GM21423 (cell line): ENCODE measurements around the gene CSNK1D.
A peak's percentile ranks its signal among the peaks of the same experiment; 100 is the strongest.
"Not testable (repeated sequence)": the region's sequence is repeated elsewhere in the genome, so short reads cannot be mapped to it uniquely, and the experiment has no call there.

Source experiments
- ATAC-seq: cut with Tn5 transposase; IDR thresholded peaks from one replicate; pipeline ENCODE4 v1.9.1; 2021; ENCODE audit warnings: mild to moderate bottlenecking, moderate library complexity; ENCODE audit not compliant: unreplicated experiment

The CSNK1D gene

DNA sequence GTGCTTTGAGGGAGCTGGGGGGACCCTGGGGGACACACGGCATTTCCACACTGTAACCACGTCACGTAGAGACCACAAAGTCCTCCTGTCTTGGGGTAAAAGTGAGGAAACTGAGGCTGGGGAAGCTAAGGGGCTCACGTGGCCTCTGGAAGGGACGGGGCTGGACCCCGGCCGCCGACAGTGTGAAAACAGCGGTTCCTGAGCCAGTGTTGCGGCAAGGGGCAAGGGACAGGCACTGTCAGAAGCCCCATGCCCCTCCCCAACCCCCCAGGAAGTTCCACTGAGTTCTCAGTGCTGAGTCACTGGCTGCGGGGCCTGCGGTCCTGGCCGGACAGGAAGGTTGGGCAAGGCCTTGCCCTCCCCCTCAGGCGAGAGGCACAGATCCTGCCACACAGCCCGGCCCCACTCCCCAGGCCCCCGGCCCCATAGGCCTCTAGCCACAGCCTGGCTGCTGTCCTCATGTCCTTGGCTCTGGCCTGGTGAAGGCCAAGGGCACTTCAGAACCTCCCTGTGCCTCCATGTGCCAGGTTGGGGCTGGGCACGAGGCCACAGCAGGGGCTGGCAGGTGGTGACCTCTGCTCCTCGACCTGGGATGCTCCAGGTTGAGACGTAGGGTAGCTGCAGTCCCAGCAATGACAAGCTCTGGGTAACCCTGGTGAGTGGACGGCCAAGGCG is 55.8 kb downstream of the CSNK1D start:
- no peak for ATAC-seq

DNA sequence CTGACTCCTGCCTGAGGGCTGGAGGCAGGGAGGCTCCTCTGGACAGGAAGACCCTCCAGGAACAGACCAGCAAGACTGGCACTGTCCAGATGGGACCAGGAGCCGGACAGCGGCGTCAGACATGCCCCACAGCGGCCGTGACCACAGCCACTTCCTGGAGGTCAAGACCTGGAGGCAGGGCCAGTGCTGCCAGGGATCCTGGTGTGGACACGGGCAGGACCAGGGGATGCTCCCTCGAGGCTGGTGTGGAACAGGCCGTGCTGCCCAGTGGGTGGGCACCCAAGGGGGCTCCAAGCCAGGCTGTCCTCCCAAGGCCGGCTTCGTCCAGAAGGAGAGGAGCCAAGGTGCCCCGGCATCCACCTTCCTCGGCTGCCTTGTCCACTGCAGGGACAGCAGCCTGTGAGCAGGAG is 56.4 kb downstream of the CSNK1D start:
- ATAC-seq: no peak

DNA sequence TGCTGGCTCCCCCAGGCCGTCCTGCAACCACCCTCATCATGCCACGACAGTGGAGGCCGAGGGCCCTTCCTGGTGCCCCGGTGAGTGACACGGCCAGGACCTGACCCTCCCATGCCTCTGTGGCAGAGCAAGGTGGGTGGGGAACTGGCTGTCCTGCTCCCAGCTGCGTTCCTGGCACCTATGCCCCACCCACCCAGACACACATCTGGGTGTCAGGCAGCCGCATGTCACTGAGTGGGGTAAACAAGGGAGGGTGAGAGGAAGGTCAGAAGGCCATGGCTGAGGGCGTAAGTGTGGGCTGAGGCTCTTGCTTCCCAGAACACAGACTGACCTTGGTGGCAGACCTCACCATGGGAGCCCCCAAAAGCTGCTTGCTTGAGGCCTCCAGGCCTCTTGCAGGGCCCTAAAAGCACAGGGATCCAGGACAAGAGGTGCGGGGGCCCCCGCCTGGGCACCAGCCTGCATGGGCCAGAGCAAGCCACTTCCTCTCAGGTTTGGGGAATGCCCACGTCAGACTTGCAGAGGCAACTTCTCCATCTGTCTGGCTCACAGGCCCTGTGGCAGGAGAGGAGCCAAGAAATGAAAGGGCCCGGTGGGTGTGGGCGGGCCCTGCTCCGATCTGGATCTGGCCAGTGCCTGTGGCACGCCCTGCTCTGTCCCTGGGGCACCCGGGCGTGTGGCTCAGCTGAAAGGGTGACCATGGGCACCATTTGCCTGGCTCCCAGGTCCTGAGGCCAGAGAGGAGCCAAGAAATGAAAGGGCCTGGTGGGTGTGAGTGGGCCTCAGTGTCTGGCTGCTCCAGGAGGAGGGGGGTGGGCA is 57.0 kb downstream of the CSNK1D start:
- ATAC-seq: peak; percentile 37

DNA sequence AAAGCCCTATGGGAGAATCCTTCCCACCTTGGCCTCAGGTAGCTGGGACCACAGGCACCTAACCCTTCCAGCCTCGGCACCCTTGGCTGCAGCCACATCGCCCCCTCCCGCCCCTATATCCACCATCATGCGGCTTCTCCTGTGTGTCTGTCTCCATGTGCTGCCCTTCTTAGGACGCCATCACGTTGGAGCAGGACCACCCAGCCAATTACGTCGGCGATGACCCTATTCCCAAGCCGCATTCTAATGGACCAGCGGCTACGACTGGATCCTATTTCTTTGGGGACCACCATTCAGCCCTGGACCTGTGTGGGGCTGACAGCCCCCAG is 57.6 kb downstream of the CSNK1D start:
- no peak for ATAC-seq

DNA sequence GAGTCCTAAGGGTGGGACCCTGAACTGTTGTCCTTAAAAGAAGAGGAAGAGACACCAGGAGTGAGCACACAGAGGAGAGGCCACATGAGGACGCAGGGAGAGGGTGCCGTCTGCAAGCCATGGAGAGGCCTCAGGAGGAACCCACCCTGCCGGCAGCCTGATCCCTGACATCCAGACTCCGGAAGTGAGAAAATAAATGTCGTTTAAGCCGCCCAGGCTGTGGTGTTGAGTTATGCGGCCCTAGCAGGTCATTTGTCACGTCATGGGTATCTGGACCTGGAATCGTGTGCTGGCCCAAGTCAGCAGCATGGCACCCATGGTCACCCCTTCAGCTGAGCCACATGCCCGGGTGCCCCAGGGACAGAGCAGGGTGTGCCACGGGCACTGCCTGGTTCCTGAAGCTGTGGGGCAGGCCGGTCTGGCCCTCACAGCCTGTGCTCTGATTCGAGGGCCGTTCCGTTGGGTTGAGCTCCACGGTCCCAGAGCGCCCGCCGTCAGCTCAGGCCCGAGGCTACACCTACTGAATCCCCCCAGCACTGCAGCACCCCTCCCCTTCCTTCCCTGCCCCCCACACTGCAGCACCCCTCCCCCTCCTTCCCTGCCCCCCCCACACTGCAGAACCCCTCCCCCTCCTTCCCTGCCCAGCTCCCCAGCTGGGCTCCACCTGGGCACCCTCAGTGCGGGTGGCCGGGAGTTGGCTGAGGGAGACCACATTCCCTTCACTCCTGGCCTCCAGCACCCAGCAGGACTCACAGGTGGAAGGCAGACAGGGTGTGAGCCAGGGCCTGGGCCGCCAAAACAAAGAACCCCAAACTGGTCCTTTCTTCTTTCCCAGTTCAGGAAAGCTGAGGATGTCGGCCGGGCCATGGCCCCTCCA is 58.2 kb downstream of the CSNK1D start:
- ATAC-seq: no peak

DNA sequence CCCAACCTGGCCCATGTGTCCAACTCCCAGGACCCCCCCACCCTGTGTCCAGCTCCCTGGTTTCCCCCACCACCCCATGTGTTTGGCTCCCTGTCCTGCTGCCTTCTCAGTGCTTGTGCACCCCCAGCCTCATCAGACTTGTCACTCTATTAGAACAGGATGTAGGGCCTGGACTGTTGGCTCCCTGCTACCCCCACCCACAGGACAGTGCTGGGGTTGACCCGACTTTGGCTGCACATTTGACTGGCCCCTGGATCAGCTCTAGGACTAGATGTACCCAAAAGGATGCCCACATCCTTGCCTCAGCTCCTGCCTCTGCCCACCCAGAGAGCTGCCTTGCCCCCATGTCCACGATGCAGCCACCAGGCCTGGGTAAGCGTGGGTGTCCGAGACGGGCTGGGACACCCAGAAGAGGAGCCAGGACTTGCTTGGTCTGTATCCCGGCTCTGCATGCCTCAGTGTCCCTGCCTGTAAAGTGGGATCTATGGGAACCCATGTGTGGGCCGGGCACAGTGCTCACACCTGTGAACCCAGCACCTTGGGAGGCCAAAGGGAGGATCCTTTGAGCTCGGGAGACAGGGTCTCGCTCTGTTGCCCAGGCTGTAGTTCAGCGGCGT is 59.4 kb downstream of the CSNK1D start:
- no peak for ATAC-seq

- ATAC-seq: no peak
Observed at GRCh38 chr17:82213251-82214011, 60.1 kb downstream of the CSNK1D start.

DNA sequence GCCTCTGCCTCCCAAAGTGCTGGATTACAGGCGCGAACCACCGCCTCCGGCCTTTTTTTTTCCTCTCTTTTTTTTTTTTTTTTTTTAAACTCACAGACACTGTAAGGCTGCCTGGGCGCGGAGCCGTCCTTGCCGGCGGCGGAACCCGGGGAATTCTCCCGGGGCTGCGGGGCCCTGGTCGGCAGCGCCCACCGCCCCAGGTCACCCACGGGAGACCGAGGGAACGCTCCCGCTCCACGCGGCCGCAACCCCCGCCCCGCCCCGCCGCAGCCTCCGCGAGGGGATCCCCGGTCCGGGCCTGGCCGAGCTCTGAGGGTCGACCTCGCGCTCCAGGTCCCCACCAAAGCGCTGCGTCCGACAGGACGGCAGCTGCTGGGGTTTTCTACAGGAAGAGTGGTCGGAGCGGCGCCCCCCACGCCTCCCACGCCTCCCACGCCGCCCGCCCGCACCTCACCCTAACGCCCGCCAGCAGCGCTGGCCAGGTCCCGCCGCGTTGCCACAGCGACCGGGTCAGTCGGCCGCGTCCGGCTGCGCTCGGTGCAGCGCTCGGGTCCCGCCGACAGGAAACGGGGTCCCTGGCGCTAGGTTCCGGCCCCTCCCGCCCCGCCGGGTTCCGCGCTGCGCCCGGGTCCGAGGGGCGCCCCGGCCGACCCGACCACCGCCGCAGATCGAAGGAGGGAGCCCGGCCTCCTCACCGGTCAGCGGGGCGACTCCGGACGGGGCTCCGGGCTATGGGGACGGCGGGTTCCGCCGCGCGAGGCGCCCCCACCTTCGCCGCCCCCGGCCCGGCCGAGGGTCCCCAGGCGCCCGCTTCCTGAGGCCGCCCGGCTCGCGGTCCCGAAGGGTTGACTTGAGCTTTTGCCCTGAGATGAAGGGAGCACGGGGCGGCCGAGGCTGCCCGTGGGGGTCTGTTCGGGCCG is 60.9 kb downstream of the CSNK1D start, which contains the start of gene CCDC57:
Gene CCDC57, minus strand, starts transcription at position 512 of the 920 bp plus-strand sequence. CDS start 10,898 bp downstream, outside the sequence.
- ATAC-seq: peak; percentile 61

- not testable (repeated sequence) for ATAC-seq
Observed at GRCh38 chr17:82210655-82211054, 62.8 kb downstream of the CSNK1D start.

- ATAC-seq: peak; percentile 70
Observed at GRCh38 chr17:82205720-82206508, 67.6 kb downstream of the CSNK1D start.

DNA sequence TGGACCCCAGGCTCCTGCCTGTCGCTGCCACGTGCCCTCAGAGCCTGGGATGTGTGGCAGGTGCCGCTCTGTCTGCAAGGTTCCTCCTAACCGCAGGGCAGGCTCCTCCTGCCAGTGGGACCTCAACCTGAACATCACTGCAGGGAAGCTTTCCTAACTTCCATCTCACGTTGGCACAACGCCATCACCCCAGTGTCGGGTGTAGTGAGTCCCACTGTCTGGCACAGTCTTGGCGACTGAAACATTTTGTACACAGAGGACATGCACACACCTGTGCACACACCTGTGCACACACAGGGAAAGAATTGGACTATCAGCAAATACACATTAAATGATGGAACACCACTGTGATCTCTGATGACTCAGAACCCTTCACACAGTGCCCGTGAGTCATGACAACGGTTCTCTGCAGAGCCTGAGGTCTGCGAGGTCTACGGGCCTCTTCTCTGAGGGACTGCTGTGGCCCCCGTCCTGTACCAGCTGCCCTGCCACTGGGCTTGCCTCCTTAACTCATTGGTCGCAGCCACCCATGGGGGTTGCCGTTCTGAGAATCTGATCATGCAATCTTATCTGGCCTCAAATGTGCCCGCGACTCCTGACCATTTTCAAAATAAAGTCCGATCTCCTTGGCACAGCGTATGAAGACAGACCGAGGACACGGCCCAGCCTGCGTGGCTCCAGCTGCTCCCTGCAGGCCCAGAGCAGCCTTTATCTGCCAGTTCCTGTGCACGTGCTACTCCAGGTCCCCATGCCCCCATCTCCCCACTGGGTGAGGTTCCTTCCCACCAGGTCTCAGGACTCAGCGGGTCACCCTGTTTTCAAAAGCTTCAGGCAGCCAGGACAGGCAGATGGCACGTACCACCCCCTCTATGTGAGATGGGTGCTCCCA is 68.4 kb downstream of the CSNK1D start:
- no peak for ATAC-seq

DNA sequence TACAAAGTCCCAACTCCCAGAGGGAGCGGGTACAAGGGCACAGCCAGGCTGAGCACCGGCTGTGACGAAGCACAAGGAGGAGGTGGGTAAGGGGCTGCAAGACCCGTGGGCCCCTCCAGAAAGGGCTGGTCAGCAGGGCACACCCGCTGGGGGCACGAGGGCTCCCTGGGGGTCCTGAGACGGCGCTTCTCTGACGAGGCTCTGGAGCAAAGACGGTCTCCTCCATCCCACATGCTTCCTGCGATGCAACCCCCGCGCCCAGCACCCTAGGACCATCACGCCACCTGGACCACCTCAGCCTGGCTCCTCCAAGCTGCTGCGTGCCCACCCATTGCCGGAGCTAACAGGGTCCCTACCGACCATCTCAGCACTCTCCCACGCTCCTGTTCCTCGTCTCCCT is 69.6 kb downstream of the CSNK1D start:
- ATAC-seq: no peak

DNA sequence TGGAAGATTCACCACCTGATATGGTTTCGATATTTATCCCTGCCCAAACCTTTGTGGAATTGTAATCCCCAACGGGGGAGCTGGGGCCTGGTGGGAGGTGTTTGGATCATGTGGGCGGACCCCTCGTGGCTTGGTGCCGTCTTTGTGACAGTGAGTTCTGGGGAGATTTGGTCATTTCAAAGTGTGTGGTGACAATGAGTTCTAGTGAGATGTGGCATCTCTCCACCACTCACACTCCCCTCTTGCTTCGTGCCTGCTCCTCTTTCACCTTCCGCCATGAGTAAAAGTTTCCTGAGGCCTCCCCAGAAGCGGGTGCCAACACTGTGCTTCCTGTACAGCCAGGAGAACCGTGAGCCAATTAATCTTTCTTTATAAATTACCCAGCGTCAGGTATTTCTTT is 70.5 kb downstream of the CSNK1D start:
- no peak for ATAC-seq

DNA sequence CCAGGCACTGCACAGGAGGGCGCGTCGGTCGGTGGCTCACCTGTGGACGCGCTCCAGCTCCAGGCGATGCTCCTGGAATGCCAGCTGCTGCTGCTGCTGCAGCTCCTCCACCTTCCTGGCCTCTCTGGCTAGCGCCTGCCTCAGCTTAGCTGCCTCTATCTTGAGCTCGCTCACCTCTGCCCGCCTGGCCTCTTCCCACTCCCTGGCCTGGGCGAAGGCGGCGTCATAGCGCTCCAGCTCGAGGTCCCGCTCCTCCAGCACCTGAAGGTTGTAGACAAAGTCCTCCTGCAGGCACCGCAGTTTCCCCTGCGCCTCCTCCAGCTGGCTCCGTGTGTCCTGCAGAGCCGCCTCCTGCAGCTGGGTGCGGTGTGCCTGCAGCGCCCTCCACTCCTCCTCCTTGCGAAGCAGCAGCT is 72.0 kb downstream of the CSNK1D start:
- no peak for ATAC-seq

- no peak for ATAC-seq
Observed at GRCh38 chr17:82200743-82201497, 72.6 kb downstream of the CSNK1D start.

- no peak for ATAC-seq
Observed at GRCh38 chr17:82200135-82200534, 73.4 kb downstream of the CSNK1D start.

- ATAC-seq: no peak
Observed at GRCh38 chr17:82199496-82199895, 74.0 kb downstream of the CSNK1D start.
